SK-N-DZ (cell line): Measurements from ENCODE around the gene ITGAL. TPM values are rescaled to one million over a fixed set of nuclear protein-coding genes. Genes with fewer than 3 reads are reported as not detected.
"Not testable (repeated sequence)": the region's sequence is repeated elsewhere in the genome, so short reads cannot be mapped to it uniquely, and the experiment has no call there.

Experiments
- DNase-seq: peaks from one replicate; pipeline ENCODE4 v3.0.0-alpha.2; 2015; ENCODE audit warnings: low spot score
- polyA plus RNA-seq, 2 experiments: library from polyadenylated mRNA; depleted of rRNA; stranded (reverse); fragments of >200 nt; gene quantifications; 2 replicates each; pipeline ENCODE4 v1.2.3, GENCODE V29; 2014

ITGAL gene
- not detected in 2 replicates for polyA plus RNA-seq (2014; cell fraction: cytosol; rRNA removed)
- 0.14 TPM in 1 of 2 replicates, not detected in the other for polyA plus RNA-seq (2014; cell fraction: nucleus; rRNA removed)

- no peak for DNase-seq
Measured at GRCh38 chr16:30472328-30472942, at the start of gene ITGAL. Gene ITGAL, plus strand, starts transcription at chr16:30472742. Its CDS starts 96 bp downstream, at chr16:30472838.

- DNase-seq = no peak
Measured at GRCh38 chr16:30428055-30428454, 44.5 kb upstream of the ITGAL start.

DNA sequence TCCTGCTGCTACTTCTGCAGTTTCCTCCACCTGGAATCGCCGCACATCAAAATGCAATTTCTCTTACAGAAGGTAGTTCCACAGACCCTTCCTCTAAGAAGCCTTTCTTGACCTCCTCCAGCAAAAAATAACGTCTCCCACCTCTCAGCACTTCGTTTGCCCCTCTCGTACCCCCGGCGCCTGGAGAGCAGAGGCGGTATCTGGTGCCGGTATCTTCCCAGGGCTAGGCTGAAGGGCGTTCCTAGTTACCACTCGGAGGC, 43.2 kb upstream of the ITGAL start:
- DNase-seq = no peak

GRCh38 chr16:30429678-30430427, 42.7 kb upstream of the ITGAL start, which contains the start of gene DCTPP1:
Gene DCTPP1, minus strand, starts transcription at chr16:30430030. Its CDS starts 50 bp downstream, at chr16:30429980.
- DNase-seq = peak; percentile 100

DNA sequence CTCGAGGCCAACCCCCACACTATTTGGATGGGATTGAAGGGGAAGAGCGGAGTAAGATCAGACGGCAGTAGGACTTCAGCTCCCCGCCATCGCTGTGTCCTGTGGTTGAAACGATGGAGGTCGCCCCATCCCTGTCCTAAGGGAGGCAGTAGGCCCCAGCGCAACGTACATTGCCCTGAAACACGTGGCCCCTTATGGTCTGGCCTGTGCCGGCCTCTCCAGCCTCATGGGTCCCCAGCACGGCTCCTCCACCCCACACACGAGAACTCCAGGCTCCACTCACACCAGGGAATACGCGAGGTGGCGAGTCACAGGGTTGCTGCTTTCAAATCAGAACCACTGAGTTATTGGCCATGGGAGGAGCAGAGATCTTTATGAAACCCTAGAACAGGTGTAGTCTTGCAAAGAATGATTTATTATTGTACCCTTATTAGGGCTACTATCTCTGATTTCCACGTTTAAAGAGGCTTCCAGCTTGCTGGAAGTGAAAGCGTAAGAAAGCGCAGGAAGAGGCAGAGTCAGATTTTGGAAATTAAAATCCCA, 42.0 kb upstream of the ITGAL start:
- no peak for DNase-seq

DNA sequence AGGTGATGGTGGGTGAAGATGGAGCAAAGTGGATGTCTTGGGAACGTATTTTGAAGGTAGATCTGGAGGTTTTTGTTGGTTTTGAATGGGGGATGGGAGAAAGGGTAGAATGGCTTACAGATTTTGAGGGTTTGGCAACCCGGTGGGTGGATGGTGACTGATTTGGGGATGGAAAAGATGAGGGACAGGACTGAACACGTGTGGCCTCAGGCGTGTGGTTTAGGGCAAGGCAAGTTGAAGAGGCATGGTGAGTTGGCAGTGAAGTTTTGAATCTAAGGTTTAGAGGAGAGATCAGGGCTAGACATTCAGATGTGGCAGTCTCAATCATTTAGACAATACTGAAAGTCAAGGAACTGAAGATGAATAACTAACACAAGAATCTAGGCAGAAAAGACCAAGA, 37.7 kb upstream of the ITGAL start:
- DNase-seq = no peak

DNA sequence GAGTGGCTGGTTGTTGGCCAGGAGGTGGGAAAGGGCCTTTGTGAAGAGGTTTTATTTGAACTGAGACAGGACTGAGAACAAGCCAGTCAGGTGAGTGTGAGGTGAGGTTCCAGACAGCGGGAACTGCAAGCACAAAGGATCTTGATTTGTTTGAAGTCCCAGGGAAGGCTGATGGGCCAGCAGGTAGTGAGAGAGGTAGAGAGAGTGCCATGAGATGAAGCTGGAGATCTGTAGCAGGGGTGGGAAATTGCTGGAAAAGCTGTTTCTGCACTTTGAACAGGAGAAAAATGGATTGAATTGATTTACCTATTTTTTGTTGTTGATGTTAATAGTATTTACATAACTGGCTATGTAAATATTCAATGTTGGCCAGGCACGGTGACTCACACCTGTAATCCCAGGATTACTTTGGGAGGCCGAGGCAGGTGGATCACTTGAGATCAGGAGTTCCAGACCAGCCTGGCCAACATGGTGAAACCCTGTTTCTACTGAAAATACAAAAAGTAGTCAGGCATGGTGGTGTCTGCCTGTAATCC, 35.0 kb upstream of the ITGAL start:
- no peak for DNase-seq

DNA sequence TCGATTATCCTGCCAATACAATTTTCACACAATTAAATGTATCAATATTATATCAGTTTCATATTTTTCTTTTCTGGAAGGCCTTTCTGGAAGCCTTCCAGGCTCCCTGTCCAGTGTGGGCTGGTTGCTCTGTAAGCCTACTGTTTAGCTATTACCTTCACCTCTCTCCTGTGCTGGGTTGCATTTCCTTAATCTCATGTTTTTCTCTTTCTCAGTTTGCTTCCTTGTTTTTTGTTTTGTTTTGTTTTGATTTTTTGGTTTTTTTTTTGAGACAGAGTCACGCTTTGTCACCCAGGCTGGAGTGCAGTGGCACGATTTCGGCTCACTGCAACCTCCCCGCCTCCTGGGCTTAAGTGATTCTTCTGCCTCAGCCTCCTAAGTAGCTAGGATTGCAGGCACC, 33.7 kb upstream of the ITGAL start:
- no peak for DNase-seq

DNA sequence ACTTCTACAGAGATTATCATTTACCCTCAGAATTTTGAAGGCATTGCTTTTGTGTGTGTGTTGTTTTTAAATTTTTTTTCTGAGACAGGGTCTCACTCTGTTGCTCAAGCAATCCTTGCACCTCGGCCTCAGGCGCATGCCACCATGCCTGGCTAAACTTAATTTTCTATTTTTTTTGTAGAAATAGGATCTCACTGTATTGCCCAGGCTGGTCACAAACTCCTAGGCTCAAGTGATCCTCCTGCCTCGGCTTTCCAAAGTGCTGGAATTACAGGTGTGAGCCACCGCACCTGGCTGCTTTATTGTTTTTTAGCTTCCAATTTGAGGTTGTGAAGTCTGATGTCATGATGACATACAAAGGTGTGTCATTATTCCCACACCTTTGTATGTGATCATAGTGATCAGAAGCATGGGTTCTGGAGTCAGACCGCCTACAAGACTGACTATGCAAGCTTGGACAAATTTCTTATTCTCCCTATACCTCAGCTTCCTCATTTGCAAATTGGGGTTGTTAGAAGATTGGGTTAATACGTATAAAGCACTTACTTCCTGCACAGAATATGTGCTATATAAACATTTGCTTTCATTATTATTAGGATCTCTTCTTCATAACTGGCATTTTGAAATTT, 32.7 kb upstream of the ITGAL start:
- DNase-seq = no peak

DNA sequence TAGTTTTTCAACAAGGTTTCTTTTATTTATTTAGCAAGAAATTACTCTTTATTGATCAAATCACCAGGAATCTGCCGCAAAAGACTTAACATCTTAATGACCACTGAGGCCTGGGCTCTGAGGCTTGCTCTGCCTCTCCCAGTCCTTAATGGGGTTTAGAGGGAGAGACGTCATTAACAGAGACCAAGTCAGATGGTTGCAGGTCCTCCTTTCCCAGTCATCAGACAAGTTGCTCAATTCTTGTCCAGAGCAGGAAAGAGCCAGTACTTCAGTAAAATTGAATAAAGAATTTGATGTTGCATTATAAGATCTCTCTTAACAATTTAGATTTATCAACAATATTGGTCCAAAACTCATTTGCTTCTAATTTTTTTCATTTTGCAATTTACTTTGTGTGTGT, 28.9 kb upstream of the ITGAL start:
- no peak for DNase-seq

DNA sequence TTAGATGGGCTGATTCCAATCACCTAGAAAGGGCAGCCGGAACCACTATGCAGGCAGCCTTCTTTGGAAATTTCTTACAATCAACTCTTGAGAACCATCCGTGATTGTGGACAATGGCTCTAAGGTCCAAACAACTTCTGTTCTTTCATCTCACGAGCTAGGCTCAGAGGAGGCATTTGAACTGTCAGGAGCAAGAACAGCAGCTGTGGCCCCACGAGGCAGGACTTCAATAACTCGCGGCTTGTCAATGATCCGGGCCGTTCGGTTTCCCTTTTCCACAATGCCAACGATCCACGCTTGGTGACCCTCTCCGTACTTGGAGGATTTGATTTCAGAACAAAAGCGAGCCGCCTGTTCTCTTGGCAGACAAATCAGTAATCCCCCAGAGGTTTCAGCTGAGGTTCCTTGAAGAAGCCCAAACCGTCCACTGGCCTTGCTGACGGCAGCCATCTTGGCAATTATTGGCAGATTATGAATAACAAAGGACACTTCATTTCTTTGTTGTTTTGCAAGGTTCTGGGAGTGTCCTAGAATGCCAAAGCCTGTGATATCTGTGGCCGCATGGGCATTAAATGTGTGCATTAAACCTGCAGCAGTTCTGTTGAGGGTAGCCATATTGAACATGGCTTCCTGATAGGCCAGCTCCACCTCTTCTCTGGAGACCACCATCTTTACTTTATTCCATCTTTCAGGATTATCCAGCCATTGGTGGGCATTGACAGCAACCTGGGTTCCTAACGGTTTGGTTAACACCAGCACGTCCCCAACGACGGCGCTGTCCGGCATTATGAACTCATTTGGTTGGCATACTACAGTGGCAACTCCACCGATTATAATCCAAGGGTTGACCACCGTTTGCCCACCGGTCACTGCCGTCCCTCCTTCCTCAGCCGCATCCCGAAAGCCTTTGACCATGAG, 28.1 kb upstream of the ITGAL start:
- DNase-seq = no peak

- no peak for DNase-seq
Measured at GRCh38 chr16:30445149-30445407, 27.5 kb upstream of the ITGAL start.

- peak; percentile 98 for DNase-seq
Measured at GRCh38 chr16:30445408-30446202, 26.9 kb upstream of the ITGAL start, which contains the start of gene SEPHS2. Gene SEPHS2, minus strand, starts transcription at chr16:30445874. Its CDS starts 147 bp downstream, at chr16:30445727.

DNA sequence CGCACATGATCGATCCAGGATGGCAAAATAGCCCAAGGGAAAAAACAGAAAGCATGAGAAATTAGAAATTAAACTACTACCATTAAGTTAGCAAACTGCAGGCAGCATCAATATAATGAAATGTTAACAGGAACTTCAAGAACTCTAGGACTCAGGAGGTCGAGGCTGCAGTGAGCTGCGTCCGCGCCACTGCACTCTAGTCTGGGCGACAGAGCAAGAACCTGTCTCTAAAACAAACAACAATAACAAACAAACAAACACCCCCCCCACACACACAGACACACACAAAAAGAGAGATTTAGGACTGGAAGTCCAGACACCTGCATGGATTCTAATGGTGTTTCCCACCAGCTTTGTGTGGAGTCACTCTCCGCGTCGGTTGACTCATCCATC, 26.3 kb upstream of the ITGAL start:
- DNase-seq = no peak

- DNase-seq = no peak
Measured at GRCh38 chr16:30447512-30448226, 24.9 kb upstream of the ITGAL start.

- no peak for DNase-seq
Measured at GRCh38 chr16:30449116-30449435, 23.5 kb upstream of the ITGAL start.

GRCh38 chr16:30452709-30453580, 19.6 kb upstream of the ITGAL start:
- DNase-seq = not testable (repeated sequence)

GRCh38 chr16:30456302-30456701, 16.2 kb upstream of the ITGAL start:
- DNase-seq = no peak

GRCh38 chr16:30457256-30457655, 15.3 kb upstream of the ITGAL start:
- DNase-seq = no peak
